GM10847 (cell line): Measurements from ENCODE around the gene BTBD6.

Source experiments
- POLR2A ChIP-seq: IDR thresholded peaks from 2 replicates; pipeline ENCODE4 v1.6.1; 2011; ENCODE audit not compliant: insufficient read length; ENCODE audit errors: extremely low read depth

The BTBD6 gene

GRCh38 chr14:105219043-105219612, 29.2 kb upstream of the BTBD6 start:
- no peak for TF ChIP-seq POLR2A

GRCh38 chr14:105219753-105220152, 28.6 kb upstream of the BTBD6 start:
- no peak for TF ChIP-seq POLR2A

- no peak for TF ChIP-seq POLR2A
Measured at GRCh38 chr14:105220699-105221597, 27.4 kb upstream of the BTBD6 start.

GRCh38 chr14:105221598-105222178, 26.6 kb upstream of the BTBD6 start:
- no peak for TF ChIP-seq POLR2A

GRCh38 chr14:105223260-105223659, 25.1 kb upstream of the BTBD6 start:
- TF ChIP-seq POLR2A: no peak

GRCh38 chr14:105223770-105224544, 24.4 kb upstream of the BTBD6 start:
- no peak for TF ChIP-seq POLR2A

GRCh38 chr14:105224845-105225570, 23.3 kb upstream of the BTBD6 start:
- TF ChIP-seq POLR2A: no peak

GRCh38 chr14:105226198-105226597, 22.1 kb upstream of the BTBD6 start:
- TF ChIP-seq POLR2A: no peak

GRCh38 chr14:105227346-105227745, 21.0 kb upstream of the BTBD6 start:
- TF ChIP-seq POLR2A: no peak

- TF ChIP-seq POLR2A: no peak
Measured at GRCh38 chr14:105228562-105228961, 19.8 kb upstream of the BTBD6 start.

- TF ChIP-seq POLR2A: no peak
Measured at GRCh38 chr14:105229099-105229655, 19.2 kb upstream of the BTBD6 start.

GRCh38 chr14:105240811-105241576, 7.3 kb upstream of the BTBD6 start:
- TF ChIP-seq POLR2A: no peak

- no peak for TF ChIP-seq POLR2A
Measured at GRCh38 chr14:105241641-105242040, 6.7 kb upstream of the BTBD6 start.

- TF ChIP-seq POLR2A: no peak
Measured at GRCh38 chr14:105244334-105244733, 4.0 kb upstream of the BTBD6 start.
